Measurements from ENCODE around the gene TSKU. TPM values are rescaled to one million over a fixed set of nuclear protein-coding genes. Genes with fewer than 3 reads are reported as not detected.
A peak's percentile ranks its signal among the peaks of the same experiment; 100 is the strongest.

TSKU gene
- total and polyA plus RNA-seq, 2 experiments from 2014 or later: 61.9 to 81.9 TPM

GRCh38 chr11:76794371-76795289, 11.5 kb downstream of the TSKU start:
- Histone ChIP-seq H4K20me1 (ENCODE audit: insufficient read depth, poor library complexity, severe bottlenecking) (peaks cover 44% of the 10 kb centered on the region), H2AFZ (no peak overlapping the region), H3K36me3 (replicated peaks; ENCODE audit: insufficient read depth, low read depth) (no peaks in the 10 kb centered on the region)

GRCh38 chr11:76795290-76795935, 12.3 kb downstream of the TSKU start:
- Histone ChIP-seq H3K27ac (no peak overlapping the region), H3K27me3 (no peaks in the 10 kb centered on the region), H2AFZ (no peak overlapping the region), H3K9me3 (ENCODE audit: low read depth) (no peaks in the 10 kb centered on the region), H3K36me3 (replicated peaks; ENCODE audit: insufficient read depth, low read depth) (no peaks in the 10 kb centered on the region), H3K9me2 (replicated peaks; ENCODE audit: insufficient read depth) (no peaks in the 10 kb centered on the region), H3K4me1 (ENCODE audit: insufficient read depth) (peaks cover 40% of the 10 kb centered on the region), H3K4me2 (no peak overlapping the region), H3K79me2 (peaks cover 73% of the 10 kb centered on the region), H4K20me1 (ENCODE audit: insufficient read depth, poor library complexity, severe bottlenecking) (peaks cover 44% of the 10 kb centered on the region), H3K4me3 (no peak overlapping the region)
- no peak for DNase-seq (ENCODE audit: low spot score)
- TF ChIP-seq EZH2 (IDR thresholded peaks at IDR 0.05; ENCODE audit: borderline replicate concordance): no peak
- no peak for TF ChIP-seq EZH2phosphoT487 (IDR thresholded peaks at IDR 0.05; ENCODE audit: low read depth, severe bottlenecking, unreplicated experiment)
- TF ChIP-seq CTCF (IDR thresholded peaks at IDR 0.05; ENCODE audit: poor library complexity): no peak
- WGBS (ENCODE audit: low lambda C conversion rate, missing lambda C conversion rate): 96% methylated on average over 18 of the region's 21 CpGs

More at GRCh38 chr11:76794371-76795289, 11.5 kb downstream of the TSKU start:
- TF ChIP-seq EZH2 (IDR thresholded peaks at IDR 0.05; ENCODE audit: borderline replicate concordance): no peak
- TF ChIP-seq CTCF (IDR thresholded peaks at IDR 0.05; ENCODE audit: poor library complexity): no peak
- no peak for TF ChIP-seq EZH2phosphoT487 (IDR thresholded peaks at IDR 0.05; ENCODE audit: low read depth, severe bottlenecking, unreplicated experiment)
- H3K9me3 ChIP-seq (ENCODE audit: low read depth): no peaks in the 10 kb centered on the region
- no peaks in the 10 kb centered on the region for H3K9me2 ChIP-seq (replicated peaks; ENCODE audit: insufficient read depth)
- no peak for DNase-seq (ENCODE audit: low spot score)
- WGBS (ENCODE audit: low lambda C conversion rate, missing lambda C conversion rate): 97% methylated on average over 12 of the region's 12 CpGs
- H3K27me3 ChIP-seq: no peaks in the 10 kb centered on the region
- H3K27ac ChIP-seq: peak overlapping the region; percentile 77
- no peak overlapping the region for H3K4me3 ChIP-seq
- peaks cover 81% of the 10 kb centered on the region for H3K79me2 ChIP-seq
- H3K4me2 ChIP-seq: peak overlapping the region; percentile 67
- H3K4me1 ChIP-seq (ENCODE audit: insufficient read depth): peaks cover 45% of the 10 kb centered on the region

GRCh38 chr11:76795936-76796441, 12.8 kb downstream of the TSKU start:
- no peak for DNase-seq (ENCODE audit: low spot score)
- H3K27me3 ChIP-seq: no peaks in the 10 kb centered on the region
- H3K79me2 ChIP-seq: peaks cover 68% of the 10 kb centered on the region
- no peaks in the 10 kb centered on the region for H3K9me2 ChIP-seq (replicated peaks; ENCODE audit: insufficient read depth)
- no peak overlapping the region for H2AFZ ChIP-seq
- H3K36me3 ChIP-seq (replicated peaks; ENCODE audit: insufficient read depth, low read depth): no peaks in the 10 kb centered on the region
- TF ChIP-seq EZH2 (IDR thresholded peaks at IDR 0.05; ENCODE audit: borderline replicate concordance) (no peak), EZH2phosphoT487 (IDR thresholded peaks at IDR 0.05; ENCODE audit: low read depth, severe bottlenecking, unreplicated experiment) (no peak), CTCF (IDR thresholded peaks at IDR 0.05; ENCODE audit: poor library complexity) (no peak)
- H3K4me1 ChIP-seq (ENCODE audit: insufficient read depth): peaks cover 43% of the 10 kb centered on the region
- H3K4me2 ChIP-seq: no peak overlapping the region
- peaks cover 44% of the 10 kb centered on the region for H4K20me1 ChIP-seq (ENCODE audit: insufficient read depth, poor library complexity, severe bottlenecking)
- no peaks in the 10 kb centered on the region for H3K9me3 ChIP-seq (ENCODE audit: low read depth)
- no peak overlapping the region for H3K27ac ChIP-seq
- H3K4me3 ChIP-seq: no peak overlapping the region
- WGBS (ENCODE audit: low lambda C conversion rate, missing lambda C conversion rate): 96% methylated on average over 24 of the region's 26 CpGs

Data from hepatocyte (in vitro differentiated cells).